Activated B cell treated with CpG ODN at 0.5 μM for 24 hours (primary cell): ENCODE measurements around the gene TMEM232. TPM values are rescaled to one million over a fixed set of nuclear protein-coding genes. Genes with fewer than 3 reads are reported as not detected.

ENCODE experiments used
- ATAC-seq: fragments of 200-7000 bp; cut with Tn5 transposase; one replicate; pipeline ENCODE4 v1.10.0; 2021; ENCODE audit warnings: low read depth, mild to moderate bottlenecking, moderate library complexity
- CTCF ChIA-PET: fragments of 350-600 bp; sonication (Branson Sonifier 250); formaldehyde crosslinking; loops from one replicate; lab custom pipeline; 2021; ENCODE audit warnings: antibody characterized with exemption; lab: Charles Lee
- POLR2A ChIA-PET: fragments of 350-600 bp; sonication (Branson Sonifier 250); formaldehyde crosslinking; loops from one replicate; lab custom pipeline; 2021; ENCODE audit warnings: antibody characterized with exemption; lab: Charles Lee
- DNase-seq: peaks from one replicate; pipeline ENCODE4 v3.0.0; 2022
- H3K27ac Mint-ChIP-seq: one replicate; pipeline ENCODE4 v1.8.0; 2020; ENCODE audit warnings: mixed read lengths
- H3K27me3 Mint-ChIP-seq: one replicate; pipeline ENCODE4 v1.8.0; 2021; ENCODE audit warnings: mixed read lengths
- H3K36me3 Mint-ChIP-seq: one replicate; pipeline ENCODE4 v1.8.0; 2021; ENCODE audit warnings: low read depth, mixed read lengths
- H3K4me1 Mint-ChIP-seq: one replicate; pipeline ENCODE4 v1.8.0; 2021; ENCODE audit warnings: mixed read lengths
- H3K4me3 Mint-ChIP-seq: one replicate; pipeline ENCODE4 v1.8.0; 2020; ENCODE audit warnings: mild to moderate bottlenecking, mixed read lengths
- H3K9me3 Mint-ChIP-seq: one replicate; pipeline ENCODE4 v1.8.0; 2020; ENCODE audit warnings: mixed read lengths
- intact Hi-C: fragments of 100-400 bp; cut with micrococcal nuclease; formaldehyde crosslinking; loops from one replicate; pipeline ENCODE4 v1.15.1; 2024
- total RNA-seq: library from RNA; stranded (reverse); gene quantifications from 2 replicates; pipeline ENCODE4 v1.2.3, GENCODE V29; 2022
- TF ChIP-seq, protein P1 (sequence below): fragments of 200-600 bp; IDR thresholded peaks from one replicate; pipeline ENCODE4 v1.8.0; 2022; ENCODE audit warnings: antibody characterized with exemption, mild to moderate bottlenecking

Gene TMEM232
- total RNA-seq, 1 donor from 2014 or later = 2.8 TPM

DNA sequence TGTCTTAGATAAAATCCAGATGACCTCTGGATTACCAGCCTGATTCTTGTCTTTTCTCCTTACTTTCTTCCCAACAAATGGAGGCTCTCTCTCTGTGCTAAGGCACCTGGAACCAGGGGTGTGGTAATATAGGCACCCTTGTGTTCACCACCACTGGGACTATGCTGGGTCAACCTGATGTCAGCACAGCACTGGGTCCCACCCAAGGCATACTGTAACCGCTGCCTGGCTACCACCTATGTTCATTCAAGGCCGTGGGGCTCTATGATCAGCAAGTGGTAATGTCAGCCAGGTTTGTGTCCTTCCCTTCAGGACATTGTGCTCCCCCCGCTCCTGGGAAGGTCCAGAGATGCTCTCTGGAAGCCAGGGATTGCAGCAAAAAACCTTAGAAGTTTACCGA is 283.6 kb downstream of the TMEM232 start:
- no peaks in the 10 kb centered on the region for H3K9me3 Mint-ChIP-seq
- POLR2A ChIA-PET = no interaction called here
- H3K27ac Mint-ChIP-seq = no peak overlapping the region
- ATAC-seq (no peak), DNase-seq (no peak)
- CTCF ChIA-PET = no interaction called here
- H3K4me1 Mint-ChIP-seq = no peaks in the 10 kb centered on the region
- intact Hi-C loops = no loop called here
- no peak overlapping the region for H3K4me3 Mint-ChIP-seq
- TF ChIP-seq, protein P1, sequence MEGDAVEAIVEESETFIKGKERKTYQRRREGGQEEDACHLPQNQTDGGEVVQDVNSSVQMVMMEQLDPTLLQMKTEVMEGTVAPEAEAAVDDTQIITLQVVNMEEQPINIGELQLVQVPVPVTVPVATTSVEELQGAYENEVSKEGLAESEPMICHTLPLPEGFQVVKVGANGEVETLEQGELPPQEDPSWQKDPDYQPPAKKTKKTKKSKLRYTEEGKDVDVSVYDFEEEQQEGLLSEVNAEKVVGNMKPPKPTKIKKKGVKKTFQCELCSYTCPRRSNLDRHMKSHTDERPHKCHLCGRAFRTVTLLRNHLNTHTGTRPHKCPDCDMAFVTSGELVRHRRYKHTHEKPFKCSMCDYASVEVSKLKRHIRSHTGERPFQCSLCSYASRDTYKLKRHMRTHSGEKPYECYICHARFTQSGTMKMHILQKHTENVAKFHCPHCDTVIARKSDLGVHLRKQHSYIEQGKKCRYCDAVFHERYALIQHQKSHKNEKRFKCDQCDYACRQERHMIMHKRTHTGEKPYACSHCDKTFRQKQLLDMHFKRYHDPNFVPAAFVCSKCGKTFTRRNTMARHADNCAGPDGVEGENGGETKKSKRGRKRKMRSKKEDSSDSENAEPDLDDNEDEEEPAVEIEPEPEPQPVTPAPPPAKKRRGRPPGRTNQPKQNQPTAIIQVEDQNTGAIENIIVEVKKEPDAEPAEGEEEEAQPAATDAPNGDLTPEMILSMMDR = no peak
- no peaks in the 10 kb centered on the region for H3K27me3 Mint-ChIP-seq
- H3K36me3 Mint-ChIP-seq = no peaks in the 10 kb centered on the region

DNA sequence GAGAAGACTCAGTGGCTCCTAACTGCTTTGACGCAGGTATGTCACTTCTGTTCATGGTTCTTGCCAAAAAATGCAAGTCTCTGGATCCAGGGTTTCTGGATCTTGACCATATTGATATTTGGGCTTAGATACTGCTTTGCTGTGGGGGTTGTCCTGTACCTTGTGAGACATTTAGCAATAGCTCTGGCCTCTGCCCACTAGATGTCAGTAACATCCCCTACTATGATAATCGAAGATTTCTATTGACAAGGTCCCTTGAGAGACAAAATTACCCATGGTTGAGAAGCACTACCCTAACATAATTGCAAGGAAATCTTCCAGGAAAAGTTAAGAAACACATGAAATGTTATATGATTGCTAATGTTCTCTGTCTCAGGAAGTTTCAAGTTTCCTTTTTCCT is 285.4 kb downstream of the TMEM232 start:
- Mint-ChIP-seq H3K36me3 (no peaks in the 10 kb centered on the region), H3K27ac (no peak overlapping the region), H3K27me3 (no peaks in the 10 kb centered on the region), H3K4me3 (no peak overlapping the region), H3K4me1 (no peaks in the 10 kb centered on the region), H3K9me3 (peaks cover 4% of the 10 kb centered on the region)
- intact Hi-C loops = no loop called here
- DNase-seq (no peak), ATAC-seq (no peak)
- TF ChIP-seq, protein P1 = no peak
- POLR2A ChIA-PET = no interaction called here
- CTCF ChIA-PET = no interaction called here

DNA sequence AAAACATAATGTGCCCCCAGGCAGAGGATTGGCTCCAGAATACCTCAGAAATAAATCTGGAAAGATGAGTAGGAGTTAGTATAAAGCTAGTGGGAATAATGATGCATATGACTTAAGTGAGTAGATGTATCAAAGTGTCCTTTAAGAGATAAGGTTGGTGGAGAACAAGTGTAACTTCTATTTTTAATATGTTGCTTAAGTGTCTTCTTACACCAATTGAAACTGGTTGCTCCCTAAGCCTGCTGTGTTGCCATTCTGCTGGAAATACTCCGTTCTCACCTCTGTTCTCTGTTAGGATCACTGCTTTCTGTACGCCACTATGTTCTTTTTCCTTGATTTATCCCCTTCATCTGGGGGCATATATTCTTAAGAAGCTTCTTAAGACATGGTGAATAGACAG is 286.4 kb downstream of the TMEM232 start:
- ChIA-PET POLR2A (no interaction called here), CTCF (no interaction called here)
- TF ChIP-seq, protein P1 = no peak
- no peaks in the 10 kb centered on the region for H3K27me3 Mint-ChIP-seq
- H3K27ac Mint-ChIP-seq = no peak overlapping the region
- DNase-seq (no peak), ATAC-seq (no peak)
- no peaks in the 10 kb centered on the region for H3K4me1 Mint-ChIP-seq
- H3K9me3 Mint-ChIP-seq = peaks cover 4% of the 10 kb centered on the region
- no peaks in the 10 kb centered on the region for H3K36me3 Mint-ChIP-seq
- intact Hi-C loops = no loop called here
- no peak overlapping the region for H3K4me3 Mint-ChIP-seq

DNA sequence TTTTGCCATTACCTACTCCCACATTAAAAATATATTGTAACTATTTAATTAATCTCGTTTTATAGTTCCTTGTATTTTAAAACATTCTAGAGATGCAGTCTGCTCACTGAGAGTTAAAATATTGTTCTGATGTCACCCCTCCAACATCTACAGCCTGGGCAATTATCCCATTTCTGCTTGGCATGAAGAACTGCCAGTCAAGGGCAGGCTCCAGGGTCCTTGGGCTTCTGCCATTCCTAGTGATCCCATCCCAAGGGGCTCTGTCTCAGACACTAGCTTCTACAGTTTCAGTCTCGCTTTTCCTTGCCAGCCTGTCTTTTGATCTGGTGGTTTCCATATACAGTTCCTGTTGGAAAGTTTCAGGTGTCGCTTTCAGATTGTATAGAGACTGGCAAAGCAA is 287.2 kb downstream of the TMEM232 start:
- no peak overlapping the region for H3K27ac Mint-ChIP-seq
- H3K4me1 Mint-ChIP-seq = no peaks in the 10 kb centered on the region
- H3K36me3 Mint-ChIP-seq = no peaks in the 10 kb centered on the region
- peaks cover 4% of the 10 kb centered on the region for H3K9me3 Mint-ChIP-seq
- no peak for DNase-seq
- H3K27me3 Mint-ChIP-seq = no peaks in the 10 kb centered on the region
- CTCF ChIA-PET = interaction anchor here (0.8 kb wide), 1 partner anchor 187 kb away, joined by 4 read pairs; no protein-coding TSS in a partner anchor
- no peak overlapping the region for H3K4me3 Mint-ChIP-seq
- intact Hi-C loops = no loop called here
- TF ChIP-seq, protein P1 = no peak
- POLR2A ChIA-PET = no interaction called here
- no peak for ATAC-seq

DNA sequence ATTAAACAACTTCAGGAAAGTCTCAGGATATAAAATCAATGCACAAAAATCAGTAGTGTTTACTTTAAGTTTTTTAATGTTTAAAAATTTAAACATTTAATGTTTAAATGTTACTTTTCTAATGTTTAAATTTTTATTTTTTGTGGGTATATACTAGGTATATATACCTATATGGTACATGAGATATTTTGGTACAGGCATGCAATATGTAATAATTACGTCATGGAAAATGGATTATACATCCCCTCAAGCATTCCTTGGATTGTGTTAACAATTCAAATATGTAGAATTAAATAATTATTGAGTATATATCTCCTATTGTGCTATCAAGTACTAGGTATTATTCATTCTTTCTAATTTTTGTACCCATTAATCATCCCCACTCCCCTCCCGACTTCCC is 291.3 kb downstream of the TMEM232 start:
- peaks cover 9% of the 10 kb centered on the region for H3K9me3 Mint-ChIP-seq
- CTCF ChIA-PET = no interaction called here

More for the DNA sequence above, 291.3 kb downstream of the TMEM232 start:
- Mint-ChIP-seq H3K4me3 (no peak overlapping the region), H3K4me1 (no peaks in the 10 kb centered on the region), H3K27ac (no peak overlapping the region), H3K27me3 (no peaks in the 10 kb centered on the region), H3K36me3 (no peaks in the 10 kb centered on the region)
- intact Hi-C loops = no loop called here
- POLR2A ChIA-PET = no interaction called here
- TF ChIP-seq, protein P1 = no peak
- ATAC-seq = no peak
- DNase-seq = no peak
